HepG2 (cell line): ENCODE results near the gene ESR1. TPM values are rescaled to one million over a fixed set of nuclear protein-coding genes. Genes with fewer than 3 reads are reported as not detected.

Experiments used
- ATAC-seq: fragments of 200-7000 bp; cut with Tn5 transposase; 3 replicates; pipeline ENCODE4 v1.9.1; 2020; ENCODE audit warnings: mild to moderate bottlenecking, moderate library complexity
- BruUV-seq: library from RNA; stranded (reverse); fragments of 400-500 nt; replicated peaks from 2 replicates; lab custom pipeline; 2021; lab: Mats Ljungman, UMichigan
- CTCF ChIA-PET: fragments of 300-600 bp; formaldehyde crosslinking; extraction: SDS; loops from one replicate; lab custom pipeline; 2021; ENCODE audit warnings: low total read pairs, inconsistent platforms, low intra/inter-chr PET ratio; lab: Yijun Ruan, JAX
- POLR2A ChIA-PET: fragments of 350-600 bp; sonication (Branson Sonifier 250); formaldehyde crosslinking; loops from one replicate; lab custom pipeline; 2020; ENCODE audit warnings: antibody characterized with exemption, inconsistent platforms; lab: Yijun Ruan, JAX
- DNase-seq: peaks from one replicate; pipeline ENCODE4 v3.0.0-alpha.2; 2015; ENCODE audit warnings: low spot score
- FAIRE-seq: peaks from 3 replicates; lab custom pipeline; 2011; peaks lifted over from hg19 to GRCh38; lab: Jason Lieb, UNC
- H2AFZ ChIP-seq: one replicate; pipeline ENCODE4 v1.6.1; 2011; ENCODE audit warnings: low read length, inconsistent platforms
- H3K27ac ChIP-seq: fragments of 300-600 bp; 3 replicates; pipeline ENCODE4 v1.8.0; 2011; ENCODE audit warnings: mixed run types, mild to moderate bottlenecking, mixed read lengths, low read length, inconsistent platforms; ENCODE audit not compliant: insufficient read depth; ENCODE audit errors: extremely low read length
- H3K27me3 ChIP-seq, 2 experiments: fragments of 200-600 bp in 1 of 2; 2 replicates in 1 of 2; 3 replicates in 1 of 2; pipeline versions ENCODE4 v1.6.0 to v1.8.0; 2011; ENCODE audit warnings: low read length in 2 of 2, mild to moderate bottlenecking in 2 of 2, moderate library complexity in 2 of 2, inconsistent platforms in 1 of 2; ENCODE audit not compliant: insufficient read depth in 2 of 2, control insufficient read depth in 1 of 2
- H3K36me3 ChIP-seq, 2 experiments: fragments of 200-600 bp in 1 of 2; replicated peaks in 1 of 2; 2 replicates in 1 of 2; 3 replicates in 1 of 2; pipeline versions ENCODE4 v1.5.1 to v1.8.0; 2011; ENCODE audit warnings: low read length in 2 of 2, inconsistent platforms in 1 of 2; ENCODE audit not compliant: insufficient read depth in 2 of 2, control insufficient read depth in 1 of 2
- H3K4me1 ChIP-seq: 2 replicates; pipeline ENCODE4 v1.5.1; 2012; ENCODE audit warnings: low read length, inconsistent platforms; ENCODE audit not compliant: insufficient read depth
- H3K4me2 ChIP-seq: 2 replicates; pipeline ENCODE4 v1.6.0; 2011; ENCODE audit warnings: low read depth, low read length, inconsistent platforms
- H3K4me3 ChIP-seq, 3 experiments: fragments of 200-600 bp in 1 of 3; sonication (generic), shearing (Covaris generic) in 1 of 3; replicated peaks in 1 of 3; 2 replicates each; pipeline ENCODE4 v1.5.1; 2011 to 2016; ENCODE audit warnings: low read length in 3 of 3, inconsistent platforms in 2 of 3, low read depth in 2 of 3, mild to moderate bottlenecking in 2 of 3, control low read depth in 1 of 3, mixed read lengths in 1 of 3; ENCODE audit not compliant: insufficient read depth in 1 of 3
- H3K79me2 ChIP-seq: one replicate; pipeline ENCODE4 v1.6.1; 2011; ENCODE audit warnings: low read length, inconsistent platforms; ENCODE audit not compliant: insufficient read depth
- H3K9ac ChIP-seq: 2 replicates; pipeline ENCODE4 v1.6.0; 2011; ENCODE audit warnings: mild to moderate bottlenecking, low read depth, low read length, inconsistent platforms; ENCODE audit not compliant: insufficient read depth
- H3K9me3 ChIP-seq: 2 replicates; pipeline ENCODE4 v1.5.1; 2012; ENCODE audit warnings: mild to moderate bottlenecking, low read length
- H4K20me1 ChIP-seq: 2 replicates; pipeline ENCODE4 v1.6.0; 2011; ENCODE audit warnings: inconsistent platforms, mild to moderate bottlenecking, low read length, moderate library complexity; ENCODE audit not compliant: insufficient read depth
- CBX1 ChIP-seq: IDR thresholded peaks from one replicate; pipeline ENCODE4 v1.6.1; 2016; ENCODE audit warnings: antibody characterized with exemption, low read depth
- CREB3 ChIP-seq: sonication (generic); formaldehyde crosslinking; IDR thresholded peaks from 2 replicates; pipeline ENCODE4 v1.5.0; 2020; ENCODE audit warnings: missing genetic modification reagents
- FOXA1 ChIP-seq, 2 experiments: fragments of 450-650 bp in 1 of 2; sonication (generic) in 1 of 2; formaldehyde crosslinking in 1 of 2; IDR thresholded peaks; 2 replicates each; pipeline versions ENCODE4 v1.4.0 to v1.6.1; 2016 to 2020; ENCODE audit warnings: missing genetic modification reagents in 1 of 2
- FOXA3 ChIP-seq: IDR thresholded peaks from 2 replicates; pipeline ENCODE4 v1.6.1; 2016; ENCODE audit warnings: missing genetic modification reagents, missing compliant biosample characterization
- HNF4A ChIP-seq: sonication (generic); formaldehyde crosslinking; IDR thresholded peaks from 2 replicates; pipeline ENCODE4 v1.4.0; 2020; ENCODE audit warnings: missing genetic modification reagents
- HNF4G ChIP-seq, 2 experiments: sonication (generic) in 1 of 2; formaldehyde crosslinking in 1 of 2; IDR thresholded peaks; 2 replicates each; pipeline versions ENCODE4 v1.4.0 to v1.6.1; 2011 to 2020; ENCODE audit warnings: borderline replicate concordance in 2 of 2, low read depth in 2 of 2, mild to moderate bottlenecking in 2 of 2, low read length in 1 of 2, missing genetic modification reagents in 1 of 2, moderate library complexity in 1 of 2
- LCORL ChIP-seq, 2 experiments: fragments of 450-650 bp in 1 of 2; sonication (generic) in 1 of 2; formaldehyde crosslinking in 1 of 2; IDR thresholded peaks; 2 replicates each; pipeline versions ENCODE4 v1.5.0 to v1.6.1; 2017 to 2020; ENCODE audit warnings: antibody characterized with exemption in 1 of 2, missing genetic modification reagents in 1 of 2
- MNT ChIP-seq: fragments of 450-650 bp; IDR thresholded peaks from 2 replicates; pipeline ENCODE4 v1.6.1; 2016
- ONECUT2 ChIP-seq: sonication (generic); formaldehyde crosslinking; IDR thresholded peaks from 2 replicates; pipeline ENCODE4 v1.4.0; 2020; ENCODE audit warnings: missing genetic modification reagents
- PATZ1 ChIP-seq: sonication (generic); formaldehyde crosslinking; IDR thresholded peaks from 2 replicates; pipeline ENCODE4 v1.4.0; 2020; ENCODE audit warnings: missing genetic modification reagents
- SOX5 ChIP-seq: IDR thresholded peaks from 2 replicates; pipeline ENCODE4 v1.6.1; 2016; ENCODE audit warnings: borderline replicate concordance
- SOX6 ChIP-seq, 2 experiments: fragments of 450-650 bp in 1 of 2; sonication (generic) in 1 of 2; formaldehyde crosslinking in 1 of 2; IDR thresholded peaks; 2 replicates each; pipeline versions ENCODE4 v1.4.0 to v1.6.1; 2017 to 2020; ENCODE audit warnings: antibody characterized with exemption in 1 of 2, mild to moderate bottlenecking in 1 of 2, missing genetic modification reagents in 1 of 2
- ZBTB2 ChIP-seq: sonication (generic); formaldehyde crosslinking; IDR thresholded peaks from 2 replicates; pipeline ENCODE4 v1.8.0; 2022; ENCODE audit warnings: low read depth, missing genetic modification reagents
- ZEB1 ChIP-seq: IDR thresholded peaks from 2 replicates; pipeline ENCODE4 v1.6.1; 2012; ENCODE audit warnings: mild to moderate bottlenecking, low read depth, inconsistent platforms; ENCODE audit not compliant: insufficient replicate concordance
- ZNF121 ChIP-seq: sonication (generic); formaldehyde crosslinking; IDR thresholded peaks from 2 replicates; pipeline ENCODE4 v1.5.0; 2020; ENCODE audit warnings: mild to moderate bottlenecking, missing genetic modification reagents
- WGBS: methylation state at CpG from one replicate; pipeline ENCODE4 v1.1.6; 2017; ENCODE audit warnings: low lambda C conversion rate; 5-methylcytosine and 5-hydroxymethylcytosine counted together
- in situ Hi-C: cut with HindIII; loops from 2 replicates; pipeline ENCODE4 v1.10.0; 2017; ENCODE audit warnings: low pct_unique_long_range_greater_than_20kb; ENCODE audit not compliant: extremely low pct_ligation_motif_present
- intact Hi-C: fragments of 100-400 bp; cut with micrococcal nuclease; formaldehyde crosslinking; loops from one replicate; pipeline ENCODE4 v1.10.0; 2022; ENCODE audit not compliant: unreplicated experiment
- polyA plus RNA-seq, 8 experiments: library from polyadenylated mRNA; depleted of rRNA in 3 of 8; stranded (reverse) in 7 of 8; unstranded in 1 of 8; fragments of >200 nt; fragmentation: Illumina TruSeq in 4 of 8; extraction: Trizol in 4 of 8; gene quantifications; 2 replicates each; pipeline versions ENCODE4 v1.2.1 to v1.2.3, GENCODE V29; 2011 to 2016; ENCODE audit warnings: low read depth in 4 of 8, missing spikeins in 1 of 8, mixed read lengths in 1 of 8; ENCODE audit not compliant: insufficient read depth in 1 of 8
- total RNA-seq, 5 experiments: library from RNA; depleted of rRNA; stranded (reverse); fragments of >200 nt; fragmentation: Illumina TruSeq; extraction: Trizol; gene quantifications; 2 replicates each; pipeline ENCODE4 v1.2.3, GENCODE V29; 2016; ENCODE audit warnings: low read depth in 1 of 5

ESR1 gene
- total and polyA plus RNA-seq, 2 of the 13 experiments (the other 11 are each of a cell fraction or from before 2014, with no cell fraction given), result not detected

GRCh38 chr6:152001408-152001807, 193.9 kb downstream of the ESR1 start (continued):
- TF ChIP-seq ZNF121 (CRISPR knock-in tag), result no peak
- TF ChIP-seq ZBTB2, result no peak

- CTCF ChIA-PET, result no interaction called here
- H3K27me3 ChIP-seq, result no peaks in the 10 kb centered on the region
- BruUV-seq, result no TSS peak
- H3K9ac ChIP-seq, result no peak overlapping the region
- in situ Hi-C loops, result no loop called here
- H4K20me1 ChIP-seq, result no peaks in the 10 kb centered on the region
- FAIRE-seq (no peak), DNase-seq (peak; percentile 39), ATAC-seq (peak; percentile 92)
- no peaks in the 10 kb centered on the region for H3K36me3 ChIP-seq
- no peak overlapping the region for H3K4me3 ChIP-seq
- peaks cover 10% of the 10 kb centered on the region for H3K4me1 ChIP-seq
- no peaks in the 10 kb centered on the region for H3K79me2 ChIP-seq
- no peaks in the 10 kb centered on the region for H3K9me3 ChIP-seq
- WGBS, result 7% methylated on average over 6 of the region's 6 CpGs
- H3K4me2 ChIP-seq, result no peak overlapping the region; the same call in 1 of the 2 replicates
- POLR2A ChIA-PET, result no interaction called here
- no peak overlapping the region for H3K27ac ChIP-seq
- intact Hi-C loops, result no loop called here
- no peak overlapping the region for H2AFZ ChIP-seq
- TF ChIP-seq SOX6 (IDR thresholded peaks at IDR 0.05), result no peak
- 0 out of 2 replicates have a peak, but pooled peaks have one; percentile 16 for TF ChIP-seq SOX6 (CRISPR knock-in tag; IDR thresholded peaks at IDR 0.05)
- peak; percentile 59 for TF ChIP-seq HNF4A (CRISPR knock-in tag)
- no peak for TF ChIP-seq CBX1
- TF ChIP-seq ONECUT2 (CRISPR knock-in tag), result no peak
- no peak for TF ChIP-seq LCORL (IDR thresholded peaks at IDR 0.05)
- no peak for TF ChIP-seq LCORL (CRISPR knock-in tag; IDR thresholded peaks at IDR 0.05)
- peak; percentile 77 for TF ChIP-seq FOXA3 (CRISPR knock-in tag)
- TF ChIP-seq MNT, result no peak
- TF ChIP-seq SOX5 (CRISPR knock-in tag), result peak; percentile 58
- TF ChIP-seq CREB3 (CRISPR knock-in tag), result no peak
- no peak for TF ChIP-seq PATZ1 (CRISPR knock-in tag)
- peak; percentile 24 for TF ChIP-seq ZEB1
- TF ChIP-seq HNF4G (IDR thresholded peaks at IDR 0.05; ENCODE audit: borderline replicate concordance, low read depth, low read length), result peak; percentile 57; the same call in 1 of the 2 replicates
- TF ChIP-seq HNF4G (CRISPR knock-in tag; IDR thresholded peaks at IDR 0.05; ENCODE audit: borderline replicate concordance, low read depth), result no peak
- no peak for TF ChIP-seq FOXA1 (IDR thresholded peaks at IDR 0.05)
- peak; percentile 78 for TF ChIP-seq FOXA1 (CRISPR knock-in tag; IDR thresholded peaks at IDR 0.05)
These were observed 194.8 kb downstream of the ESR1 start for GRCh38 chr6:152002306-152002705.
